K562 (cell line): ENCODE results near the gene MCU. TPM values are rescaled to one million over a fixed set of nuclear protein-coding genes. Genes with fewer than 3 reads are reported as not detected.
A peak's percentile ranks its signal among the peaks of the same experiment; 100 is the strongest.

Source experiments
- ATAC-seq: fragments of 200-7000 bp; cut with Tn5 transposase; 3 replicates; pipeline ENCODE4 v1.9.1; 2020; ENCODE audit warnings: moderate library complexity
- BruUV-seq: library from RNA; stranded (reverse); fragments of 400-500 nt; replicated peaks from 2 replicates; lab custom pipeline; 2021; lab: Mats Ljungman, UMichigan
- CTCF ChIA-PET: fragments of 300-600 bp; formaldehyde crosslinking; extraction: SDS; loops from one replicate; lab custom pipeline; 2021; ENCODE audit warnings: low intra/inter-chr PET ratio; lab: Yijun Ruan, JAX
- POLR2A ChIA-PET: fragments of 300-600, 350-650 bp; sonication (Branson Sonifier 250); formaldehyde crosslinking; extraction: SDS; loops from one replicate; lab custom pipeline; 2021; ENCODE audit warnings: antibody characterized with exemption, inconsistent platforms; lab: Yijun Ruan, JAX
- DNase-seq, 4 experiments: peaks; one replicate each; pipeline versions ENCODE4 v3.0.0 to v3.0.0-alpha.2; 2011 to 2018; ENCODE audit warnings: low spot score in 3 of 4, mixed read lengths in 3 of 4; ENCODE audit errors: extremely low read depth in 1 of 4
- FAIRE-seq: peaks from 2 replicates; lab custom pipeline; 2011; peaks lifted over from hg19 to GRCh38; lab: Jason Lieb, UNC
- H2AFZ ChIP-seq: 2 replicates; pipeline ENCODE4 v1.6.0; 2011; ENCODE audit warnings: low read depth, low read length, control low read depth, inconsistent platforms
- H3K27ac ChIP-seq: fragments of 200-600 bp; 3 replicates; pipeline ENCODE4 v1.8.0; 2011; ENCODE audit warnings: low read depth, mild to moderate bottlenecking, control low read depth, inconsistent platforms, low read length, moderate library complexity, mixed read lengths; ENCODE audit errors: extremely low read depth
- H3K27me3 ChIP-seq, 2 experiments: fragments of 300-600 bp in 1 of 2; 2 replicates in 1 of 2; 3 replicates in 1 of 2; pipeline versions ENCODE4 v1.6.0 to v1.8.0; 2011; ENCODE audit warnings: inconsistent platforms in 2 of 2, low read length in 2 of 2, mild to moderate bottlenecking in 1 of 2, mixed read lengths in 1 of 2, moderate library complexity in 1 of 2; ENCODE audit not compliant: control insufficient read depth in 2 of 2, insufficient read depth in 2 of 2
- H3K36me3 ChIP-seq: fragments of 300-600 bp; 3 replicates; pipeline ENCODE4 v1.8.0; 2011; ENCODE audit warnings: mild to moderate bottlenecking, low read length, inconsistent platforms; ENCODE audit not compliant: control insufficient read depth, insufficient read depth
- H3K4me1 ChIP-seq, 2 experiments: fragments of 200-600 bp in 1 of 2; replicated peaks in 1 of 2; 2 replicates in 1 of 2; 3 replicates in 1 of 2; pipeline versions ENCODE4 v1.5.1 to v1.8.0; 2011; ENCODE audit warnings: inconsistent platforms in 2 of 2, low read length in 2 of 2, mild to moderate bottlenecking in 1 of 2, mixed read lengths in 1 of 2, moderate library complexity in 1 of 2; ENCODE audit not compliant: control insufficient read depth in 2 of 2, insufficient read depth in 2 of 2
- H3K4me2 ChIP-seq: 2 replicates; pipeline ENCODE4 v1.6.1; 2011; ENCODE audit warnings: low read length, control low read depth, inconsistent platforms, mixed read lengths; ENCODE audit not compliant: insufficient read depth
- H3K4me3 ChIP-seq: fragments of 200-600 bp; sonication (generic), shearing (Covaris generic); 2 replicates; pipeline ENCODE4 v1.5.1; 2016; ENCODE audit warnings: control low read depth, inconsistent platforms
- H3K79me2 ChIP-seq: fragments of 200-600 bp; 3 replicates; pipeline ENCODE4 v1.8.0; 2011; ENCODE audit warnings: low read length, inconsistent platforms; ENCODE audit not compliant: control insufficient read depth, insufficient read depth
- H3K9ac ChIP-seq, 2 experiments: 2 replicates each; pipeline versions ENCODE4 v1.6.0 to v1.6.1; 2011; ENCODE audit warnings: low read depth in 2 of 2, low read length in 2 of 2, control low read depth in 1 of 2, inconsistent platforms in 1 of 2, mild to moderate bottlenecking in 1 of 2, mixed read lengths in 1 of 2; ENCODE audit not compliant: insufficient read depth in 1 of 2
- H3K9me1 ChIP-seq: one replicate; pipeline ENCODE4 v1.6.0; 2011; ENCODE audit warnings: inconsistent platforms, mild to moderate bottlenecking, low read length, moderate library complexity; ENCODE audit not compliant: control insufficient read depth, insufficient read depth
- H3K9me3 ChIP-seq: replicated peaks from 2 replicates; pipeline ENCODE4 v1.5.1; 2011; ENCODE audit warnings: low read depth, low read length, inconsistent platforms; ENCODE audit not compliant: control insufficient read depth, insufficient read depth
- H4K20me1 ChIP-seq: replicated peaks from 2 replicates; pipeline ENCODE4 v1.6.1; 2011; ENCODE audit warnings: low read length, inconsistent platforms, mixed read lengths; ENCODE audit not compliant: control insufficient read depth, insufficient read depth
- CHCHD3 ChIP-seq: fragments of 250-450 bp; sonication (Bioruptor Pico); IDR thresholded peaks from 2 replicates; pipeline ENCODE4 v2.1.2; 2022; ENCODE audit warnings: mild to moderate bottlenecking
- CSDE1 ChIP-seq, 2 experiments: fragments of 450-650 bp; IDR thresholded peaks; 2 replicates each; pipeline ENCODE4 v1.6.1; 2016; ENCODE audit warnings: mild to moderate bottlenecking in 1 of 2
- HMBOX1 ChIP-seq: sonication (generic); IDR thresholded peaks from 2 replicates; pipeline ENCODE4 v1.6.1; 2016
- HOXB6 ChIP-seq: fragments of 250-450 bp; sonication (Bioruptor Pico); IDR thresholded peaks from 2 replicates; pipeline ENCODE4 v1.5.1; 2022; ENCODE audit warnings: mild to moderate bottlenecking, borderline replicate concordance
- RBFOX2 ChIP-seq: fragments of 200-400 bp; formaldehyde crosslinking; IDR thresholded peaks from 2 replicates; pipeline ENCODE4 v1.6.1; 2017; ENCODE audit warnings: low read depth, mild to moderate bottlenecking, low read length, moderate library complexity
- TBL1XR1 ChIP-seq, 2 experiments: IDR thresholded peaks; 2 replicates each; pipeline ENCODE4 v1.6.1; 2012; ENCODE audit warnings: improper control_type of control experiment in 2 of 2, low read length in 2 of 2, mild to moderate bottlenecking in 1 of 2
- VEZF1 ChIP-seq: fragments of 200-800 bp; sonication (Bioruptor generic); IDR thresholded peaks from 2 replicates; pipeline ENCODE4 v1.6.1; 2017; ENCODE audit warnings: missing genetic modification characterization, missing compliant biosample characterization
- ZNF318 ChIP-seq, 2 experiments: fragments of 450-650 bp; IDR thresholded peaks; 2 replicates each; pipeline ENCODE4 v1.6.1; 2016; ENCODE audit warnings: mild to moderate bottlenecking in 2 of 2, borderline replicate concordance in 1 of 2, low read depth in 1 of 2, moderate library complexity in 1 of 2
- WGBS: fragments of 100-300 bp; shearing (Covaris generic); methylation state at CpG from one replicate; pipeline ENCODE4 v1.1.6; 2016; ENCODE audit warnings: low coverage, mixed read lengths; ENCODE audit not compliant: insufficient coverage; ENCODE audit errors: missing lambda C conversion rate; 5-methylcytosine and 5-hydroxymethylcytosine counted together
- in situ Hi-C: fragments of 300-500 bp; cut with MboI; formaldehyde crosslinking; loops from 4 replicates; pipeline ENCODE4 v1.15.0; 2018; ENCODE audit warnings: inconsistent platforms, mixed read lengths
- intact Hi-C: fragments of 100-400 bp; cut with micrococcal nuclease; formaldehyde crosslinking; loops from 2 replicates; pipeline ENCODE4 v1.14.2; 2022
- polyA plus RNA-seq, 8 experiments: library from polyadenylated mRNA; depleted of rRNA in 4 of 8; stranded (reverse) in 5 of 8; unstranded in 3 of 8; fragments of >200 nt; fragmentation: Nextera tagmentation in 2 of 8; fragmentation: Illumina TruSeq in 1 of 8; extraction: Ambion mirVana in 2 of 8; extraction: Trizol in 1 of 8; gene quantifications; 2 replicates each; pipeline versions ENCODE4 v1.2.1 to v1.2.3, GENCODE V29; 2011 to 2014; ENCODE audit warnings: inconsistent platforms in 1 of 8, missing spikeins in 1 of 8
- total RNA-seq, 7 experiments: library from RNA; depleted of rRNA in 6 of 7; stranded (reverse); fragments of >200 nt in 6 of 7; fragmentation: Illumina TruSeq in 2 of 7; extraction: Trizol in 2 of 7; gene quantifications; 2 replicates each; pipeline versions ENCODE4 v1.2.1 to v1.2.3, GENCODE V29; 2011 to 2021; ENCODE audit warnings: low replicate concordance in 1 of 7
- TF ChIP-seq, protein P1 (sequence below): fragments of 450-650 bp; formaldehyde crosslinking; conservative IDR thresholded peaks from 2 replicates; pipeline ENCODE4 v1.4.0; 2022; ENCODE audit warnings: mild to moderate bottlenecking, missing genetic modification characterization

Gene MCU
- total and polyA plus RNA-seq, 9 of the 15 experiments (the other 6 are each of a cell fraction or from before 2014, with no cell fraction given) = 8.2 to 88.8 (median 21.3) TPM

DNA sequence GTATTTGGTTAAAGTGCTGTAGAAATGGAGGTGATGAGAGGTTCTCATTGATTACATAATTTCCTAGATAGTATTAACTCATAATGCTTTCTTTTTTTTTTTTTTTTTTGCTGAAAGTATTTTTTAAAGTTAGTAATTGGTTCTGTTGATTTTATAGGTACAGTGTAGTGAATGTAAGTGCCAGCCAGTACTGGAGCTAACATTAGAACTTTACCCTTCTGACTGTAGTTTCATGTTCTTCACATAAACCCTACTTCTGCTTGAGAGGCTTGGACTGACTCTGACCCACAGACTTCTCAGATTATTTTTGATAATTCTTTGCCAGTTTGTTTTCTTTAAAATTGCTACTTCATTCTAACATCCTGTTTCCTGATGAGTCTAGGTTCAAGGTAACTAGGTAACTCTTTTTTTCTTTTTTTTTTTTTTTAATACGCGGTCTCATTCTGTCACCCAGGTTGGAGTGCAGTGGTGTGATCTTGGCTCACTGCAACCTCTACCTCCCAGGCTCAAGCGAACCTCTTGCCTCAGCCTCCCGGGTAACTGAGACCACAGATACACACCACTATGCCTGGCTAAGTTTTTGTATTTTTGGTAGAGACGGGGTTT, 109.4 kb downstream of the MCU start:
- Histone ChIP-seq H3K4me1 (peaks cover 0 to 15% of the 10 kb centered on the region in 2 experiments; a peak in 4 of 5 replicates), H3K4me2 (no peak overlapping the region), H2AFZ (no peak overlapping the region), H3K9ac (no peak overlapping the region), H3K27ac (no peak overlapping the region), H4K20me1 (no peaks in the 10 kb centered on the region), H3K27me3 (no peaks in the 10 kb centered on the region), H3K79me2 (no peaks in the 10 kb centered on the region), H3K4me3 (no peak overlapping the region), H3K36me3 (no peaks in the 10 kb centered on the region), H3K9me1 (no peaks in the 10 kb centered on the region), H3K9me3 (no peaks in the 10 kb centered on the region)
- in situ Hi-C loops = no loop called here
- DNase-seq (no peak), ATAC-seq (peak; percentile 51), FAIRE-seq (no peak)
- POLR2A ChIA-PET = no interaction called here
- intact Hi-C loops = no loop called here
- WGBS = 49% methylated on average over 3 of the region's 5 CpGs
- BruUV-seq = no TSS peak
- CTCF ChIA-PET = no interaction called here
- TF ChIP-seq HOXB6 (CRISPR knock-in tag) (no peak), HMBOX1 (peak; percentile 19; the same call in 1 of the 2 replicates), RBFOX2 (no peak), CSDE1 (IDR thresholded peaks at IDR 0.05) (no peak), ZNF318 (IDR thresholded peaks at IDR 0.05; ENCODE audit: borderline replicate concordance in 1 of 2, low read depth in 1 of 2) (0 out of 4 replicates have a peak, but pooled peaks of 1 of the 2 experiments have one; percentile 19), VEZF1 (no peak), CHCHD3 (CRISPR knock-in tag) (no peak), TBL1XR1 (IDR thresholded peaks at IDR 0.05; ENCODE audit: low read length in 2 of 2) (no peak)
- TF ChIP-seq, protein P1, sequence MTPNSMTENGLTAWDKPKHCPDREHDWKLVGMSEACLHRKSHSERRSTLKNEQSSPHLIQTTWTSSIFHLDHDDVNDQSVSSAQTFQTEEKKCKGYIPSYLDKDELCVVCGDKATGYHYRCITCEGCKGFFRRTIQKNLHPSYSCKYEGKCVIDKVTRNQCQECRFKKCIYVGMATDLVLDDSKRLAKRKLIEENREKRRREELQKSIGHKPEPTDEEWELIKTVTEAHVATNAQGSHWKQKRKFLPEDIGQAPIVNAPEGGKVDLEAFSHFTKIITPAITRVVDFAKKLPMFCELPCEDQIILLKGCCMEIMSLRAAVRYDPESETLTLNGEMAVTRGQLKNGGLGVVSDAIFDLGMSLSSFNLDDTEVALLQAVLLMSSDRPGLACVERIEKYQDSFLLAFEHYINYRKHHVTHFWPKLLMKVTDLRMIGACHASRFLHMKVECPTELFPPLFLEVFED (CRISPR knock-in tag) = no peak
